Stimulated activated naive CD4-positive, alpha-beta T cell (primary cell): ENCODE data around the gene SPTAN1.
"Not testable (repeated sequence)": the region's sequence is repeated elsewhere in the genome, so short reads cannot be mapped to it uniquely, and the experiment has no call there.

Experiments used
- DNase-seq, 6 experiments: peaks; one replicate each; lab custom pipeline; 2025; lab: John Stamatoyannopoulos, UW

SPTAN1 gene

GRCh38 chr9:128666481-128666941, 114.1 kb downstream of the SPTAN1 start:
- DNase-seq = not testable (repeated sequence)

GRCh38 chr9:128669786-128670185, 117.4 kb downstream of the SPTAN1 start:
- DNase-seq = no peak

- DNase-seq = no peak
Measured at GRCh38 chr9:128675382-128675781, 123.0 kb downstream of the SPTAN1 start.

- no peak for DNase-seq
Measured at GRCh38 chr9:128677794-128678193, 125.4 kb downstream of the SPTAN1 start.
